HG03175 (cell line): Measurements from ENCODE around the gene TTC29.
"Not testable (repeated sequence)": the region's sequence is repeated elsewhere in the genome, so short reads cannot be mapped to it uniquely, and the experiment has no call there.

Source experiments
- ATAC-seq: cut with Tn5 transposase; IDR thresholded peaks from one replicate; pipeline ENCODE4 v1.9.1; 2021; ENCODE audit warnings: mild to moderate bottlenecking, moderate library complexity; ENCODE audit not compliant: unreplicated experiment

Gene TTC29

DNA sequence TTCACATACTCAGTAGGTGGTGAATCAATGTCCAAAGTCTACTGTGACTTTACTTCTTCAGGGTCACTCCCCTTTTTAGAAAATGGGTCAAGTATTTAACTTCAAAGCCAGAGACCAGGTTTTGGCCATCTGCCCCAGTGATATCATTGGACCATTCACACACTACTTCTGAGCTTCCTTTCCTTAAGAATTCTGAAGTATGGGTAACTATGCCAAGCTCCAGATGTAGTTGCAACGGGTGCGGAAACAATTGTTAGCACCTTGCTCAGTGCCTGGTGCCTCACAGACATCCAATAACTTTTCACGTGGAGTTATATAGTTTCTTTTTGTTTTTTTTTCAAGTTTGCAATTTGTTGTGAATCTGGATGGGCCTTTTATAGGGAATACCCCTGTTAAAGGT lies 62.6 kb downstream of the TTC29 start:
- no peak for ATAC-seq

DNA sequence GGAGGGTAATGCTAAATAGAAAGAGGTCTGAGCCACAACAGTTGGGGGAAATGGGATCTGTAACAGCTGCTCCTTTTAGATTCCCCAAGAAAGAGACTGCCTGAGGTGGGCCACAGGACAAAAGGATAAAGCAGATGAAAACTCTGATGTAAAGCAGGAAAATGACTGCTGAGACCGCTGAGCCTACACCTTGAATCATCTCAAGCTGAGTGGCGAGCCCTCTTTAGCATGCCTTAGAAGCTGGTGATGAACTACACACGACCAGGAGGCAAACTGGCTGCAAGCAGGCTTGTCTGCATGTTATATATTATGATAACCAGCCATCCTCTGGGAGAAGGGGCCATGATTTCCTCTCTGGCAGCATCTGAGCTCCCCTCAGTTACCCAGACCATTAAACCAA lies 88.4 kb downstream of the TTC29 start:
- ATAC-seq = no peak

DNA sequence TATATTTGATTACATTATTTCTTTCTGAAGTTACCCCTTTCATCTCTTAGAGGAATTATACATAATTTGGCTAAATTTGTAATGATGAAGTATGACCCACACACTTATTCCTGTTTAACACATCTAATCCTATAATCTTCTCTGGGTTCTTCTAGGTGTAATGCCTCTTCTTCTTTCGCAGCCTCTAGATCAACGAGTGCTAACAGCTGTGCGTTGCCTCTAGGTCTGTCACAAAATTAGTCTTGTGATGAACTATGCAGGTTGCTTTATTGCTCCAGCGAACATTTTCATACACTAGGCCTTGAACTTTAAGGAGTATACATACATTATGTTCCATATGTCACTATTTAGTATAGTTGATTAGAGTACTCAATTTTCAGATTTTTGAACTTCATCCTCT lies 89.9 kb downstream of the TTC29 start:
- no peak for ATAC-seq

DNA sequence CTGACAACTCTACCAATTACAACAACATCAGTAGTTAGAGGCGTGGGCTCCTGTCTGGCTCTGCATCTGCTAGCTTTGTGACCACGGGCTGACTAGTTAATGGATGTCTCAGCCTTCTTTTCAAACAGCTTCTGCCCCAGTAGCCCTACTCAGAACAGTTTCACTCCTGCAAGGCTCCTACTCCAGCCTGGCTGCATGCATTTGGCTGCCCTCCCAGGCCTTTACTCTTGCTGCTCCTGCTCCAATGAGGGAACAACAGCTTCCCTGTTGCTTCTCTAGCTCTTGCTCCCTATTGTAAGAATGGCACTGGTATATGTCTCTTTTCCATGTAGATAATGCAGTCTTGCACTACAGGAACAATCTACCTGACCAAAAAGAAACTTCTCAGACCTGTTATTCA lies 93.3 kb downstream of the TTC29 start:
- ATAC-seq = no peak

DNA sequence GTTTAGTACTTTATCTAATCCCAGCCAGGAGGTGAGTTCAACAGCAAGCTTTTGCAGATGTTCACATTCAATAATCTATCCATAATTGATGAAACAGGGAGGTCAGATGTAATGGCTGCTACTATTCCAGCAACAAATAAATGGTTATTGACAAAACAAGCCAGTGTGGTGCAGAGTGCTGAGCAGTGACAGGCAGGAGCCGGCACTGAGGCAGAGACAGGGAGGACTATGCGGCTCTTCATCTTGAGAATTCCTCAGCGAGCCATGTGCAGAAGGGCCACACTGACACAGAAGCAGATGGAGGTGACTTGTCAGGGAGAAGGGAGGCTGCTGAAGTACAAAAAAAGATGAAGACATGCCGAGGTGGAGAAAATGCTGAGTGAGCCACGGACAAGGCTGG lies 98.3 kb downstream of the TTC29 start:
- ATAC-seq = no peak

DNA sequence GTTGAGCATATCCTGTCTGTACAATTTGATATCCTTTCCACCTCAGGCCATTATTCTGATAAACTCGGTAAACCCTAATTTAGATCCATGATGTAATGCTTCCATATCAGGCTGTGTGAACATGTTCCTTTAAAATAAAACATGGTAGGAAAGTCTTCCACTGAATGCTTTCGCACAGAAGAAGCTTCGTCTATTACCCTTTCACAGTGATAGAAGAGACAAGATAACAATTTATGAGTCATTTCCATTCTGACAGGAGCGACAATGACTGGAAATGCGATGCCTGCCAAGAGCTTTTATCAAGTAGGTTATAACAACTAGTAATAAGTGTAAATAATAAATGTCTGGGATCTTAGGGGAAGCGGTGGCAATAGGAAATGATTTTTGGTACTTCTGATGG lies 98.8 kb downstream of the TTC29 start:
- ATAC-seq = no peak

DNA sequence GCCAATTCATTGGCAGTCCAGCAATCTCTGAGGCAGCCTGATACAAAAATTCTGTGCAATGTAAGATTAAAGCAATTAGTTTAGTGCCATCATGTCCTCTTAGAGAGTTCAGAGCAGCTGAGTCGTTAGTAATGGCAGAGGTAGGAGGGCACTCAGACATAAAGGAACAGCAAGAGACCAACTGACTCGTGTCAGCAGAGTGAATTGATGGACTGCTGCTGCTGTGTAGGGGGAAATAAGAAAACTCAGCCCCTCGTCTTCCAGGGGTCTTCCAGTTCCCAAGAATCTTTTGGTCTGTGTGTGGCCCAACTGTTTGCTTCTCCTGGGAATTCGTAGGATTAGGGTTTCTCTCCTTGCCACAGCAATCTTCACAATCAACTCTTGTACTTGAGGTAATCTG lies 100.9 kb downstream of the TTC29 start:
- no peak for ATAC-seq

DNA sequence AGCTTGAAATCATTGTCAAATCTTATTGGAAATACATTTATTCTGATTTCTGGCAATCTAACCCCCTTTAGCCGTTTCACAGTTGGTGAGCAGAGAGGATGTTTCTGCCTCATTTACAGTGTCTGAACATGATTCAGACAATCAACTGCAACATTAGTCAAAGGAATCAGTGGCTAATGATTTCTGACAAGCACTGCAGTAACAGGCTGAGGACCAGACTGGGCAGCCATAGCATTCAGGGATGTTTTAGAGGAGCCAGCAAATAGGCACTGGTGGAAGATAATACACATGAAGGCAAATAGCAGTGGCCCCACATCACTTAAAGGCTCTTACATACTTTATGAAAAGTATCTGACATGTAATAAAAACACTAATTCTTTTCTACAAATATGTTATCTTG lies 102.8 kb downstream of the TTC29 start:
- no peak for ATAC-seq

DNA sequence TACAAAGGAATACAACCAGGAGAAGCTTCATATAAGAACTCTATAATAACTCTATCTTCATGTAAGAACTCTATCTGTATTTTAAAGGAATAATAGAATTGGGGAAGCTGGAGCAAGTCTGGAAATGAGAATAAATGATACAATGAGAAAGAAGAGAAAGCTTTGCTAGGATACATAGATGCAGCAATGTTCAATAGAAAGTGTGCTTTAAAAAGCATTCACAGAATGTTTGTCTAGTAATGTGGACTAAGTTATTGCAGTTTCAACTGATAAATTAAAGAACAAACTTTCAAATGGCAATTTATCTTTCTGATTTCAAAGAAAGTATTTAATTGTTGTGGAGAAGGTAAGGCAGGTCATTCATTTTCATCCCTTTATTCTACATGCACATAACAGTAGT lies 104.9 kb downstream of the TTC29 start:
- no peak for ATAC-seq

DNA sequence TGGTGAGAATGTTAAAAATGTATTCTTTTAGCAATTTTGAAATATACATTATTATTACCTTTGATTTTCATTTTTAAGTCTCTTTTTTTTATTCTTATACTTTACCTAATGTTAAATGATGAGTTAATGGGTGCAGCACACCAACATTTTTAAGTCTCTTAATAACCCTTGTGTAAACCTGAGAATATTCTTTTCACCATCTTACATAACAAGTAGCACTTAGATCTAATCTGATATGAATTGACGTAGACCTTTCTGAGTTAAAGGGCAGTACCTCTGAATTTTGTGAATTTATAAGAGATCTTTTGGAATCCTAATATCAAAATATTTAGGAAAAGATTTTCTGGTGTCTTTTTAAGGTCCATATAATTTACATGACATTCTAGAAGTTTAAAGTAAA lies 110.6 kb downstream of the TTC29 start:
- ATAC-seq = no peak

DNA sequence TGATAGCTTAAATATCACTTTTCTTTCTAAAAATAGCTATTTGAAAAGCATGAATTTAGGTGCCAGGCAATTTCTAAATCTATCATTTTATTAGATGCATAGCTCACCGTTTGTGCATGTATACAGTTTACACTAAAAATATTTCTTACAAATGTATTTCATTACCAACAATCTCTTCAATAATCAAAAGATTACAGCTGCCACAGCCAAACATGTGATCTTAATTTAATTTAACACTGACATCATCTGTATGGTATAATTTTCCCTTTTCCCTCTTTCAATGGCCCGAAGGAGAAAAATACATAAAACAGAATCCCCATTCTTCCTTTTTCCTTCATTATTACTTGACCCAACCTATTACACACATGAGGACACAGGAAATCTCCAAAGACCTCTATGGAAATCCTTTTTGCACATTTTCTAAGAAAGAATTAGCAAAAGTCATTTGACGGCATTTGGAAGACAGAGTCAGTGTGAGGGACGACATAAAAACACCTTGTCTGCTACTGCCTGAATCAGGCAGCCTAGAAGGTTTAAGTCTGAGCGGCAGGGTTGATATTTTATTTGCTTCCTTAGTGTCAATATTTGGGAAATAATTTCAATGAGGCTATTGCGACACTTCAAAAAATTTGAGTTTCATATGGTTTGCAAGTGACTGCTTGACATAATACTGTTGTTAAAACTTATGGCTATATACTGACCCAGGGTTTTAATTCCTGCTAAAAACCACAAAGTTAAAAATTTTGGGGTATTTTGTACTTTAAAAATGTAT lies 111.2 kb downstream of the TTC29 start:
- ATAC-seq = no peak

DNA sequence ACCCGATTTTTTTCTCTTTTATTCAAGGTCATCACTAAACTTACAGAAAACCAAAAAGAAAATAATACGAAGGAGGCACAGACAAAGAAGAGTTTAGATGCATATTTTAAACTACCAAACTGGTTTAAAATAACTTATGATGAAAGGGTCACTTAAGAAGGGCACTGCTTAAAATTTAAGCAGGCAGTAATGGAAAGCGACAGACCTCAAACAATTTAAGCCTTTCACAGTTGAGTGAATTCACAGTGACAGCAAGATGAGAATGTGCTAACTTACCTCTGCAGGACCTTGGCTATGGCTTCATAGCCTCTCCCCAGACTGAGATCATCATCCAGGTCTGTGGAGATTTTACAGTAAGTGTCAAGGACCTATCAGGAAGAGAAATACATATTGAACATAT lies 112.1 kb downstream of the TTC29 start:
- no peak for ATAC-seq

DNA sequence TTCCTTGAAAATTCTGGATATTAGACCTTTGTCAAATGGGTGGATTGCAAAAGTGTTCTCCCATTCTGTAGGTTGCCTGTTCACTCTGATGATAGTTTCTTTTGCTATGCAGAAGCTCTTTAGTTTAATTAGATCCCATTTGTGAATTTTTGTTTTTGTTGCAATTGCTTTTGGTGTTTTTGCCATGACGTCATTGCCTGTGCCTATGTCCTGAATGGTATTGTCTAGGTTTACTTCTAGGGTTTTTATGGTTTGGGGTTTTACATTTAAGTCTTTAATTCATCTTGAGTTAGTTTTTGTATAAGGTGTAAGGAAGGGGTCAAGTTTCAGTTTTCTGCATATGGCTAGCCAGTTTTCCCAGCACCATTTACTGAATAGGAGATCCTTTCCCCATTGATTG lies 122.7 kb downstream of the TTC29 start:
- not testable (repeated sequence) for ATAC-seq

DNA sequence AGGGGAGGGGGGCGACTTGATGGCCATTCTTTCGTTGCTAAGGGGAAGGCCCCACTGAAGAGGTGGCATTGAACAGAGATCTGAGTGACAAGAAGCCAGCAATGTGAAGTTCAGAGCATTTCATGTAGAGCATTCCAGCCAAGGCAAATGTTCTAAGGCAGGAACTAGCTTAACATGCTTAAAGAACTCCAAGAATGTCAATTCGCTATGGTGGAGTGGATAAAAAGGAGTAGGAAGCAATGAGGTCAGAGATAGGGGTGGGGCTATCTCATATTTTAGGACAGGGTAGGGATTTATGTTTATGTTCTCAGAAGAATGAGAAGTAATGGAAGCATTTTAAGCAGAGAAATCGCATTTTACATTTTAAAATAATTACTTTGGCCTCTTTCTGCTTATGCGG lies 130.9 kb downstream of the TTC29 start:
- ATAC-seq = no peak

DNA sequence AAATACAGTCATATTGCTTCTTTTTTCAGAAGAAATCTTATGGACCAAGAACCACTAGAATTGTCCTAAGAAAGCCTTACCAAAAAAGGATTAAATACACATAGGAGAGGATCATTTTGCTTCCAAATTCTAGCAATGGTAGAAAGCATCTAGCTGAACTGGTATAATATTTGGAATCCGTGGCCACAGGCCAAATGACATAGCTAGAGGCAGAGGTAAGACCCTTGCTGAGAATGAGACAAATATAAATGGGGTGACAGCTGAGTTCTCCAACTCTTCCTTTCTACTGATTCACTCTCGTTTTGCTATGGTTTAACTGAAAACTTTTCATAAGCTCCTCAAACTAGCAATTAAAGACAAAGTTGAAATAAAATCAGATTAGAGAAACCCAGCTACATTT lies 150.0 kb downstream of the TTC29 start:
- ATAC-seq = no peak

DNA sequence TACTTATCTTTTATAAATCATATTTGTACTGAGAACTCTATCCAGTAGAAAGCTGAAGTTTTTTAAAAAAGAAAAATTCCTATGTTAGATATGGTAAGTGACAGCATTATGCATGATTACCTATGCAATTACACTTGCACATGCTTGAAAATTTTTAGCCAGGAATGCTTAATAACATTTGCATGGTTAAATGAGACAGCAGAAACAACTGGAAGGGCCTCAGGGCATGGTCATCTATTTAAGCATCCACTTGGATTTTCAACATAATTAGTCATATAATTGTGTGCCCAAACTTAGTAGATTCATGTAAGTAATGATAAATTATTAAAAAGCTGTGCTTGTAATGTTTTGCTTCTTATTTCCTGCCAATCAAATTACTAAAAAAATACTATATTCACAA lies 151.9 kb downstream of the TTC29 start:
- no peak for ATAC-seq

DNA sequence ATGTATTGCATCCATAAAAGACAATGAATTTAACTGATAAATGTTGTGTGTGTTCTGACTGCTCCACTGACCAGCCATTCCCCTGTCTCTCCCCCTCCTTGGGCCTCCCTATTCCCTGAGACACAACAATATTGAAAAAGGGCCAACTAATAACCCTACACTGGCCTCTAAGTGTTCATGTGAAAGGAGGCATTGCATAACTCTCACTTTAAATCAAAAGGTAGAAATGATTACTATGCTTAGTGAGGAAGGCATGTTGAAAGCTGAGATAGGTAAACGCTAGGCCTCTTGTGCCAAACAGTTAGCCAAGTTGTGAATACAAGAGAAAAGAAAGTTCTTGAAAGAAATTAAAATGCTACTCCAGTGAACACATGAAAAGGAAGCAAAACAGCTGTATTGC lies 154.2 kb downstream of the TTC29 start:
- no peak for ATAC-seq

DNA sequence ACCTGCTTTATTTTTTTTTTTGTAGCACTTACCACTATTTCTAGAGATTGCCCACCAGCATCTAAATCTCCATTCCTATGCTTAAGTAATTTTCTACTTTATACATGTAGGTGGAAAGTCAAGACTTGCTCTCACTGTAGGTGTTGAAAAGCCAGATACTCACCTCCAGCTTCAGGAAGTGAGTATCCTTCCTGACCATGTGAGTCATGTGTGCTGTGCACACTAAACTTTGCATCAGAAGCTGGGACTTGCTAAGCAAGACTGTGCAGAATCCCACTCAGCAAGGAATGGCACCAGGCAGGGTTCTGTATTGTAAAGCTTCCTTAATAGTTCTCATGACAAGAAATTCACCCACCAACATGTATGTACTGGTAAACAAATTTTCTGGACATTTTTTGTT lies 155.1 kb downstream of the TTC29 start:
- no peak for ATAC-seq

DNA sequence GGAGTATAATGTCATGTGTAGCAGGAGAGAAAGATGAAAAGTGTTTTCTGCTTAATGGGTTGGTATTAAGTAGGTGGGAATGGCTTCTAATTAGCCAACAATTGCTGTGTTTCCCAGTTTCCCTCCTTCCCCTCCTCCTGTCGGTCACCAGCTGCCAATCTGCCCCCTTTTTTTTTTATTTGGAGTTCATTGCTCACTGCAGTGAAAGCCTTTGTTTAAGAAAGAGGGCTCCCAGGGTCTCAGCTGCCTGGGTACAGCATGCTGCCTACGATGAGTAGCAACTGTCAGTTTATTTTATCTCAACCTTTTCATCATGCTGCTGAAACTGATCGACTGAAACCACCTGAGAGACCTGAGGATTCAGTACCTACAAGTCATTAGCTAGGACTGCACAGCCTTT lies 157.9 kb downstream of the TTC29 start:
- no peak for ATAC-seq

DNA sequence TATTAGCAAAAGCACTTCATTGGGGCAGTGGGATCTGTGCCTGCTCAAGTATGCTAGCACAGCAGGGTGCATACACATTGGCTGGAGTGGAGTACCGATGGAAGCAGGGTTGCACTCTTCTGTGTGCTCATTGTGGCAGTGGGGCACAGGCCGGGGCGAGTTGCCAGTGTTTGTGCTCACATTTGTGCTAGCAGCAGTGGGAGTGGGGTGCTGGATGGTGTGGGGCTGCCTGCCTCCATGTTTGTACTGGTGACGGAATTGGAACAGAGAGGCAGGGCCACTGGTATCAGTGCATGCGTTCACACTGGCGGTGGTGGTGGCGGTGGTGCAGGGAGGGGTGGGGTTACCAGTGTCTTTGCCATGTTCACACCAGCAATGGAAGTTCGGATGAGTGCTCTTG lies 169.0 kb downstream of the TTC29 start:
- no peak for ATAC-seq

DNA sequence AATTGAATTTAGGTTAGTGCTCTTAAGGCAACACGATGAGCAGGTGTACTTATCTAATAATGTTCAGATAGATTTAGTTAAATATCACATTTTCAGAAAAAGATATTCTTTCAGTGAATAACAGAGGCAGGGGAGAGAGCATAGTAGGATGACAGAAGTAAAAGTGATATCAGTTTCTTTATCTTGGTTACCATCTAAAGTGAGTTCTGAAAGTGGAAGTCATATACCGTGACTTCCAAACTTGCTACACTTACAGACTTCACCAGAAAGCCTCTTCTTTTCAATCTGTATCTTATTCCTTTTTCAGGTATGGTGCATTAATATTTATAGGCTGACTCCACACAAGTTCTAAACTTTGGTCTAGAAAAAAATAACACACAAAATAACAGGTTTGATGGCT lies 182.1 kb downstream of the TTC29 start:
- ATAC-seq = peak; percentile 45

DNA sequence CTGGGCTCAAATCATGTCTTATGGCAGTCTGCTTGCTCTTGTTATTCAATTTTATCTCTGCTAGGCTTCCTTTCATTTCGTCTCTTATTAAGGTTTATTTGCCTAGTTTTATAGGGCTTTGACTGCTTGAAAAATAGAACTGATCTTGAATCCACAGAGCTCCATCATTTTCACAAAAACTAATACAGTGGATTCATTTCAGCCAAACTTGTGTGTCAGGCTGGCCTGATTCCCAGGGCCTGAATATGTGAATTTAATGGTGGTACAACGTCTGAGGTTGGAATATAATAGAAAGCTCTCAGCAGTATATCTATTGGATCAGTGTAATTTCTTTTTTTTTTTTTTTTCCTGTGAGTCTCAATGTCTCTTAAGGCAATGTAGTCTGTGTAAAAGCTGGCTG lies 183.6 kb downstream of the TTC29 start:
- no peak for ATAC-seq

DNA sequence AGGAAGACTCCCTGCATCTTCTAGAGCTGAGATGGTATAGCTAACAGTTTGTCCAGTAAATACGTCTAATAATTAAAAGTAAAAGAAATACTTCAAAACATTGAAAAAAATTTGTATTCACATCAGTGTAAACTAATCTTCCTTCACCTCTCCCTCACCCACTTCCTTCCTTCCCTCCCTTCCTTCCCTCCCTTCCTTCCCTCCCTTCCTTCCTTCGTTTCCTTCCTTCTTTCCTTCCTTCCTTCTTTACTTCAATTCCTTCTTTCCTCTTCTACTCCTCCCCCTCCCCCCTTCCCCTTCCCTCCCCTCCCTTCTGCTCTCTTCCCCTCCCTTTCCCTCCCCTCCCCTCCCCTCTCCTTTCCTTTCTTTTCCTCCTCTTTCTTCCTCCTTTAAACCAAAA lies 203.2 kb downstream of the TTC29 start:
- ATAC-seq = no peak
